ENCODE data around the gene DTYMK. TPM values are rescaled to one million over a fixed set of nuclear protein-coding genes. Genes with fewer than 3 reads are reported as not detected.
A peak's percentile ranks its signal among the peaks of the same experiment; 100 is the strongest.

Gene DTYMK
- polyA plus RNA-seq, 2 of the 4 experiments (the other 2 are of a cell fraction): 68.7 to 99.5 TPM

DNA sequence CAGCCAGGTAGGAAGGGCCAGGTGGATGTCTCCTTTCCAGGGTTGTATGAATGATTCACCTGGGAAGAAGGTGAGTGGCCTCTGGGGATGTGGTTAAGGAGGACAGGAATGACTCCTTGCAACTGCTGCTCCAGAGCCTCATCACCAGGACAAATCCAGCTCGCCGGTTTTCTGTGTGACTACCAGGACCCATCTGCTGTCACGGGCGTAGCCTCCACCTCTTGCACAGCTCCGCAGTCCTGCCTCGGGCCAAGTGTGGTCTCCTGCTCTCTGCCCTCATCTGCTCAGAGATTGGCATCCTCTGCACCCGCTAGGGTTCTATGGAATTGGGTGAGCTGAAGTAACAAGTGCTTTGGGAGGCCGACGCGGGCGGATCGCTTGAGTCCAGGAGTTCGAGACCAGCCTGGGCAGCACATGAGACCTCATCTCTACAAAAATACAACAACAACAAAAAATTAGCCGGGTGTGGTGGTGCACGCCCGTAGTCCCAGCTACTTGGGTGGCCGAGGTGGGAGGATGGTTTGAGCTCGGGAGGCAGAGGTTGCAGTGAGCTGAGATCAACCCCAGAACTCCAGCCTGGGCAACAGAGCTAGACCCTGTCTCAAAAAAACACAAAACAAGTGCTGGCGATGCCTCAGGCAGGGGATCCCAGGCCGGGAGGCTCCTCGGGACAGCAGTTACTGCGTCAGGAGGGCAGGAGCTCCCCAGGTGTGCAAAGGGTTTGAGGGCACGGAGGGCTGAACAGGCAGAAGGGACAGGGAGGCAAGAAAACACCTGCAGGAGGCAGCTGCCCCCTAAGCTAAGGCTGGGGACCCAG lies 47.0 kb upstream of the DTYMK start:
- peaks cover 5% of the 10 kb centered on the region; the same call in 1 of the 3 replicates for H3K4me1 ChIP-seq
- ATAC-seq (no peak), FAIRE-seq (no peak), DNase-seq (ENCODE audit: low read depth in 1 of 2, low spot score in 1 of 2) (no peak)
- 84% methylated on average over 23 of the region's 23 CpGs for WGBS (ENCODE audit: missing lambda C conversion rate)
- CTCF ChIA-PET: interaction anchor here (0.7 to 4.3 kb wide), 8 partner anchors 9 to 882 kb away, joined by 3 to 18 read pairs (median 6); no protein-coding TSS in a partner anchor
- no peaks in the 10 kb centered on the region for H3K9me3 ChIP-seq
- peak overlapping the region; percentile 99 for H3K27ac ChIP-seq
- TF ChIP-seq NR3C1 (IDR thresholded peaks at IDR 0.05) (no peak), RFX5 (IDR thresholded peaks at IDR 0.05) (no peak), MYC (IDR thresholded peaks at IDR 0.05; ENCODE audit: borderline replicate concordance, low read length) (no peak), RNF2 (IDR thresholded peaks at IDR 0.05; ENCODE audit: borderline replicate concordance, low read depth) (no peak), CHD2 (IDR thresholded peaks at IDR 0.05; ENCODE audit: low read length, partially characterized antibody) (no peak), HOXB13 (CRISPR knock-in tag; IDR thresholded peaks at IDR 0.05; ENCODE audit: low read depth) (no peak), CEBPB (IDR thresholded peaks at IDR 0.05) (no peak), CBX2 (IDR thresholded peaks at IDR 0.05; ENCODE audit: borderline replicate concordance, low read depth) (no peak), USF2 (IDR thresholded peaks at IDR 0.05) (no peak), ELK1 (IDR thresholded peaks at IDR 0.05; ENCODE audit: low read depth, low read length) (no peak), PBX3 (IDR thresholded peaks at IDR 0.05) (no peak), RARB (CRISPR knock-in tag; IDR thresholded peaks at IDR 0.05) (no peak), ESRRA (IDR thresholded peaks at IDR 0.05; ENCODE audit: borderline replicate concordance, low read length) (no peak), EHMT2 (IDR thresholded peaks at IDR 0.05; ENCODE audit: low read depth) (no peak), POLR2A (IDR thresholded peaks at IDR 0.05; ENCODE audit: low read length) (no peak), MAFK (IDR thresholded peaks at IDR 0.05; ENCODE audit: partially characterized antibody) (no peak)
- TF ChIP-seq, protein P1, sequence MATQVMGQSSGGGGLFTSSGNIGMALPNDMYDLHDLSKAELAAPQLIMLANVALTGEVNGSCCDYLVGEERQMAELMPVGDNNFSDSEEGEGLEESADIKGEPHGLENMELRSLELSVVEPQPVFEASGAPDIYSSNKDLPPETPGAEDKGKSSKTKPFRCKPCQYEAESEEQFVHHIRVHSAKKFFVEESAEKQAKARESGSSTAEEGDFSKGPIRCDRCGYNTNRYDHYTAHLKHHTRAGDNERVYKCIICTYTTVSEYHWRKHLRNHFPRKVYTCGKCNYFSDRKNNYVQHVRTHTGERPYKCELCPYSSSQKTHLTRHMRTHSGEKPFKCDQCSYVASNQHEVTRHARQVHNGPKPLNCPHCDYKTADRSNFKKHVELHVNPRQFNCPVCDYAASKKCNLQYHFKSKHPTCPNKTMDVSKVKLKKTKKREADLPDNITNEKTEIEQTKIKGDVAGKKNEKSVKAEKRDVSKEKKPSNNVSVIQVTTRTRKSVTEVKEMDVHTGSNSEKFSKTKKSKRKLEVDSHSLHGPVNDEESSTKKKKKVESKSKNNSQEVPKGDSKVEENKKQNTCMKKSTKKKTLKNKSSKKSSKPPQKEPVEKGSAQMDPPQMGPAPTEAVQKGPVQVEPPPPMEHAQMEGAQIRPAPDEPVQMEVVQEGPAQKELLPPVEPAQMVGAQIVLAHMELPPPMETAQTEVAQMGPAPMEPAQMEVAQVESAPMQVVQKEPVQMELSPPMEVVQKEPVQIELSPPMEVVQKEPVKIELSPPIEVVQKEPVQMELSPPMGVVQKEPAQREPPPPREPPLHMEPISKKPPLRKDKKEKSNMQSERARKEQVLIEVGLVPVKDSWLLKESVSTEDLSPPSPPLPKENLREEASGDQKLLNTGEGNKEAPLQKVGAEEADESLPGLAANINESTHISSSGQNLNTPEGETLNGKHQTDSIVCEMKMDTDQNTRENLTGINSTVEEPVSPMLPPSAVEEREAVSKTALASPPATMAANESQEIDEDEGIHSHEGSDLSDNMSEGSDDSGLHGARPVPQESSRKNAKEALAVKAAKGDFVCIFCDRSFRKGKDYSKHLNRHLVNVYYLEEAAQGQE (IDR thresholded peaks at IDR 0.05): no peak
- TF ChIP-seq, protein P2, sequence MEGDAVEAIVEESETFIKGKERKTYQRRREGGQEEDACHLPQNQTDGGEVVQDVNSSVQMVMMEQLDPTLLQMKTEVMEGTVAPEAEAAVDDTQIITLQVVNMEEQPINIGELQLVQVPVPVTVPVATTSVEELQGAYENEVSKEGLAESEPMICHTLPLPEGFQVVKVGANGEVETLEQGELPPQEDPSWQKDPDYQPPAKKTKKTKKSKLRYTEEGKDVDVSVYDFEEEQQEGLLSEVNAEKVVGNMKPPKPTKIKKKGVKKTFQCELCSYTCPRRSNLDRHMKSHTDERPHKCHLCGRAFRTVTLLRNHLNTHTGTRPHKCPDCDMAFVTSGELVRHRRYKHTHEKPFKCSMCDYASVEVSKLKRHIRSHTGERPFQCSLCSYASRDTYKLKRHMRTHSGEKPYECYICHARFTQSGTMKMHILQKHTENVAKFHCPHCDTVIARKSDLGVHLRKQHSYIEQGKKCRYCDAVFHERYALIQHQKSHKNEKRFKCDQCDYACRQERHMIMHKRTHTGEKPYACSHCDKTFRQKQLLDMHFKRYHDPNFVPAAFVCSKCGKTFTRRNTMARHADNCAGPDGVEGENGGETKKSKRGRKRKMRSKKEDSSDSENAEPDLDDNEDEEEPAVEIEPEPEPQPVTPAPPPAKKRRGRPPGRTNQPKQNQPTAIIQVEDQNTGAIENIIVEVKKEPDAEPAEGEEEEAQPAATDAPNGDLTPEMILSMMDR (IDR thresholded peaks at IDR 0.05): no peak
- peak overlapping the region; percentile 89 for H3K4me2 ChIP-seq
- POLR2A ChIA-PET: interaction anchor here (1.2 to 2.4 kb wide), 3 partner anchors 26 to 32 kb away, joined by 4 to 23 read pairs (median 6); partner anchors contain the start of gene ING5
- peak overlapping the region; percentile 97 for H3K4me3 ChIP-seq

Data from A549 (cell line).